GM15510 (cell line): ENCODE results near the gene ZNF664.

Source experiments
- POLR2A ChIP-seq: IDR thresholded peaks from 3 replicates; pipeline ENCODE4 v1.6.1; 2011; ENCODE audit warnings: borderline replicate concordance; ENCODE audit not compliant: insufficient read length; ENCODE audit errors: extremely low read depth

Gene ZNF664

DNA sequence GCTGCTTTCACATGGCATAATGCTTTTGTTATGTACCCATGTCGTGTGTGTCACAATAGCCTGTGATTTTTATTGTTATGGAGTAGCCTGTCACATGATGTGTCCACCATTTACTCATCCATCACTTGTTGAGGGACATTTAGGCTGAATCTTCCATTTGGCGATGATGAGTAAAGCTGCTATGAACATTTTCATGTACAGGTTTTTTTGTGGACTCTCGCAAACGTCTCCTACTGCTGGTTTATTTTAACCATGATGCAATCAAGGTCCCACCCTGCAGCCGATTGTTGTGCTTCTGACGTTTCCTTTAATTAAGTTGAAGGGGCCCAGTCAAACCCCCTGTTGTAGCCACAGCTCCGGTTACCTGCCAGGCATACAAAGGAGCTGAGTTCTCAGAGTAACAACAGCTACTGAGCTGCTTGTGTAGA is 63.2 kb downstream of the ZNF664 start:
- TF ChIP-seq POLR2A: no peak

DNA sequence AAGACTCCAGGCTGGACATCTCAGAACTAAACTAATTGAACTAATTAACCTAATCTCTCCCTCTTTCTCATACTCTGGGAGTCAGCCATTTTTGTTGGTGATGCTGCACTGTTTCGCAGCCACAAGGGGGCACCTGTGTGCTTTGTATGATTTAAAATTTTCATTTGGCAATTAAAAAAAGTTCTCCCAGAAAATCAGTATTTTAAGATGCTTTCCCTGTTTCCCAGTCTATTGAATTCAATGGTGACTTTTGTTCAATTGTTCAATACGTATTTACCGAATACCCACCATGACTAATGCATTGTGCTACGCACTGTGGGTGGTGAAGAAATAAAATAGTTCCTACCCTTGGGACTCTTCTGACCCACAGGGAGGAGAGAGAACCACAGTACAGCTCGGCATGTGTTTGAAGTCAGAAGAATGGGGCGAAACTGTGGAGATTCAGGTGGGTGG is 63.7 kb downstream of the ZNF664 start:
- TF ChIP-seq POLR2A: no peak

DNA sequence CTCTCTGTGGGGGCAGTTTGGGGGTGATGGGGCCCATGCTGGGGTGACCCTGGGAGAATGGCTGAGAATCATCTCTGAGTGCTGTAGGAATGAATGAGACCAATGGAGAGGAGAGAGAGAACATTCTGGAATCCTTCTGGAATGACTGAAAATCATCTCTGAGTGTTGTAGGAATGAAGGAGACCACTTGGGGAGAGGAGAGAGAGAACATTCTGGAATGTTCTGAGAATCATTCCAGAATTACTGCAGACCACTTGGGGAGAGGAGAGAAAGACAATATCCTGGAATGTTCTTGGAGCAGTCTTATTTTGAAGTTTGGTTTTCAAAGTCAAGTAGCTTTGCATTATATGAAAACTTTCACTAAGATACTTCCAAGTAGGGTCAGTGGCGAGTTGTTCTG is 64.3 kb downstream of the ZNF664 start:
- TF ChIP-seq POLR2A: no peak

DNA sequence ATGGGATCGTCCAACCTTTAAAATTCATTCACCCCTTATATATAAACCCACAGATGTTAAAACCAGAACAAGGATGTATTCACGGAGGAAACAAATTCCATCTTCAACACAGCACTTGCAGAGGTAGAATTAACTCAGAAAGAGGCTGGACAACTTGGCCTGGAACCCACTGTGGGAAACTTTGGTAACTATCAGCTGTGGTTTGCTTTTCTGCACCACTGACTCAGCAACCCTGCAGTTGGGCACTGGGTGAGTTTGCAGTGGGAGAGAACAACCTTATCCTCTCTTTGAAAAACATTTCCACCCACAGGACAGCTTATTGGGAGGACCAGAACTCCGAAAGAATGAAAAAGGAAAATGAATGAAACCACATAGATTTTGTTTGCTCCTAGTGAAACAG is 66.3 kb downstream of the ZNF664 start:
- TF ChIP-seq POLR2A: no peak

DNA sequence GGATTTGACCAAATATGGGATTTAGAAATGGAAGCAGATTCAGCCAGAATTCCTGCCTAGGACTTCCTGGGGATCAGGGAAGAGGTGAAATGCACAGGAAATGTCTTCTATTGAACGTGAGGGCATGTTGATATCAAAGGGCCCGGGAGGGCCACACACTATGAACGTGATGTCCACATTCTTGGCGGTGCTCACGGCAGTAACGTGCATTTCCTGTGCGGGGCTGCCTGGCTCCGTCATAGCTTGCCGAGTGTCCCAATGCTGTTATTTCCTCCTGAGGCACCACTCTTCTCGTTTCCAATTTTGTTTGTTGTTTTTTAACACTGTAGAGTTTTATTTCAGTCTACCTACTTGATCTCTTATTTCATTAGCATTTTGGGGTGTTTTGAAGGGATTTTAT is 67.3 kb downstream of the ZNF664 start:
- TF ChIP-seq POLR2A: no peak

DNA sequence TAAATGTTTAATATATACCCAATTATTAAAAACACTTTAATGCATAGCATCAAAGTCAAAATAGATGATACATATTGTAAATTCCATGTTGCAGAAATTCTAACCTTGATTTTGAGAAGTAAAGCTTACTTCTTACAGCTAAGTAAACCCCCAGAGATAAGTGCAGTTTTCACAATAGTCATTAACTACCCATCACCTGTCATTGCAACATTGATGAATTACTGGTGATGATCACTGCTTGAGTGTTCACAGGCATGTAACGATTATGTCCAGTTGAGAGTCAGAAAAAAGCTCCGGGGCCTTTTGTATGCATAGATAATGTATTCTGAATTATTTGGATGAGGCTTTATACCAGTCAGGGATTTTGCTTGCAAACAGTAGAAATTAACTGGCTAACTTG is 67.7 kb downstream of the ZNF664 start:
- no peak for TF ChIP-seq POLR2A

DNA sequence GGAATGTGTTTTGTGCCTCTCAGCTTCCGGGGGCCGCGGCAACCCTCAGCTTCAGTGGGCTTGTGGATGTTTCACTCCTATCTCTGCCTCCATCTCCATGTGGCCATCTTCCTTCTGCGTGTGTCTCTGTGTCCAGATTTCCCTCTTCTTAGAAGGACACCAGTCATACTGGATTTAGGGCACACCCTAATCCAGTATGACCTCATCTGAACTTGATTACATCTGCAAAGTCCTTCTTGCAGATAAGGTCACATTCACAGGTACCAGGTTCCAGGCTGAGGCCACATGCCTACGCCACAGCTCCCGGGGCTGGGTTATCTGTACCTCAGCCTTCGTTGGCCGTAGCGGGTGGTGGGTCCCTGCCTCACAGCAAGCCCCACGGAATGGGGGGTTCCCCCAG is 68.9 kb downstream of the ZNF664 start:
- TF ChIP-seq POLR2A: no peak

DNA sequence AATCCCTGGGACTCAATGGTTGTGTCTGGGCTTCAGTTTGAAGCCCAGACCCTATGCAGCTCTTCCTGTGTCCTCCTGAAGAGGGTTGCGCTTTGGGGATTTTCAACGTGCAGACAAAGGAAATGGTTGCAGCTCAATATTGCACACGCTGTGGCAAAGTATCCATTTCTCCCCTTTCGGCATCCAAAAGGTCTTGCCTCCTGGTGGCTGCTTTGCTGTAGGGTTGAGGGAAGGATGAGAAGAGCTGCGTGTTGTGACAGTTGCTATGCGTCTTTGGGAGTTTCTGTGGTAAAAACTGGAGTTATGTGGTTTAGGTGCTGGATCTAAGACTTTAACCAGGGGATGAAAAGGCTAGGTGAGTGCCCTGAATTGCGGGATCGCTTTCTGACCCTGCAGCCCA is 71.0 kb downstream of the ZNF664 start:
- no peak for TF ChIP-seq POLR2A

DNA sequence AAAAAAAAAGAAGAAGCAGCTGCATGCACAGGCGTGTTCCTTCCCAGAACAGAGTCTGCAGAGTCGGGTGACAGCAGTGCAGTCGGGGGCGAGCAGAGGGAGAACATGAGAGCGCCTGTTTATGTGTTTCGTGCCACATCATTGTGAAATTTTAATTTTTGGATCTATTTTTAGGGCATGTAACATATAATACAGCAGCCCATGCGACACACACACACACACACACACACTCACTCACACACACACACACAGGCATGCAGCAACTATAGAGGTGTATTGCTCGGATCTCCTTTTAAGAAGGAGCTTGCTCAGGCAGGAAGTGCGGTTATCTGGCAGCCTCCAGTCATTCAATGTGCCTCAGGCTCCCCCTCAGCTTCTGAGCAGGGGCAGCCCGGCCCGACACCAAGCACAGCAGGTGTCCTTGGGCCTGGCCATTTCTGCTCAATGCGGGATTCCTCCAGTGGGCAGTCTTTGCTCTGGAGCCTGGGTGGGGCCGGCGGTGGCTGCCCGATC is 71.8 kb downstream of the ZNF664 start:
- no peak for TF ChIP-seq POLR2A

DNA sequence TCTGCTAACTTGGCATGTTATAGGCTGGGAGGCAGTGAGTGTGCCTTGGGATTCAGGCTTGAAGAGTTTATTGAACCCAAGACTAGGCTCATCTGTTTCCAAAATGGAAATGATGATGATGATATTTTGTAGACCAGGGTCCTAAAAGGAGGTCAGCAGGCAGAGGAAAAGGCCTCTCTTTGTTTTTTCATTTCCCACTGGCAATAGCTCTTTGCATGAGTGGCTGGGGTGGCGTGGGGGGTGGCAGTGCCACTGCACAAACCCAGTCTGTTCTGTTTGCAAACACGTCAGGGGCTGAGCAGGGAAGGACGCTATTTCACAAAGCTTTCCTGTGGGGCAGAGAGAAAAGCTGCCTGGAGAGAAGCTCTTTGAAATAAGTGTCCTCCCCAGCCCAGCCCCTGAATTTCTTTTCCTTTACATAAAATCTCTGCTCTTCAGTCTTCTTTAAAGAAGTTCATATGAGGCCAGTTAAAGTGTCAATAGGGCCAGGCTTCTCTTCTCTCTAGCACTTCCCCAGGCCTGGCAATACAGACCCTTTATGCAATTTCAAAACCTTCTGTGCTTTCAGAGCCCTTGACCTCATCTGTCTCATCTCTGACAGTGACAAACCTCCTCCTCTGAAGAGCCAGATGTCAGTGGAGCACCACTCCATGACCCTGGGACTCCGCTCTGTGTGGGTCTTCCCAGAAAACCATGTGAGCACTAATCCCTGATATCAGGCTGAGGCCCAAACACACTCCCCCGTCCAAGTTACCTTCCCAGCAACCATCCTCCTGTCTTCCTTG is 72.8 kb downstream of the ZNF664 start:
- TF ChIP-seq POLR2A: no peak

DNA sequence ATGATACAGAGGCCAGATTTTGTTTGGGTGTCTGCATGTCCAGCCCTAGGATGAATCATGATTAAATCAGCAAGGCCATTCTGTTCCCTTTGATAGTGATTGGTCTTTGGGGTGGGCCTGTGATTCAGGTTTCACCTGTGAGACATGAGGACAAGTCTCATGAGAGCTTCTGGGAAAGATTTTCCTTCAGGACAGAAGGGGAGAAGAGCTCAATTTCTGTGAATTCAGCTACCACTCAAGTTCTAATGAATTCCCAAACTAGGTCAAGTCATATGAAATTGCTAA is 73.4 kb downstream of the ZNF664 start:
- TF ChIP-seq POLR2A: no peak

DNA sequence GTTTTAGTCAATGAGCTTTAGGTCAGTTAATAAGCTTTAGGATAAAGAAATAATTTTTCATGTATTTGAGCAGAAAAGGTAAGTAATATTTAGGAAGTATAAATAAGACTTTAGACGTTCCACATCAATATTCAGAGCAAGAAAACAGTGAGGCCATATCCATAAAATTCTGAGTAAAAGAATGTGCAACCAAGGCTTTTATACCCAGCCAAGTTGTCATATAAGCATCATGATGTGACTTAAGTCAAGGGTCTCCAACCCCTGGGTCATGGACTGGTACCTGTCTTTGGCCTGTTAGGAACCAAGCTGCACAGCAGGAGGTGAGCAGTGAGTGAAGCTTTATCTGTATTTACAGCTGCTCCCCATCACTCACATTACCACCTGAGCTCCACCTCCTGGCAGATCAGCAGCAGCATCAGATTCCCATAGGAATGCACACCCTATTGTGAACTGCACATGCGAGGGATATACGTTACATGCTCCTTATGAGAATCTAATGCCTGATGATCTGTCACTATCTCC is 74.1 kb downstream of the ZNF664 start:
- no peak for TF ChIP-seq POLR2A

DNA sequence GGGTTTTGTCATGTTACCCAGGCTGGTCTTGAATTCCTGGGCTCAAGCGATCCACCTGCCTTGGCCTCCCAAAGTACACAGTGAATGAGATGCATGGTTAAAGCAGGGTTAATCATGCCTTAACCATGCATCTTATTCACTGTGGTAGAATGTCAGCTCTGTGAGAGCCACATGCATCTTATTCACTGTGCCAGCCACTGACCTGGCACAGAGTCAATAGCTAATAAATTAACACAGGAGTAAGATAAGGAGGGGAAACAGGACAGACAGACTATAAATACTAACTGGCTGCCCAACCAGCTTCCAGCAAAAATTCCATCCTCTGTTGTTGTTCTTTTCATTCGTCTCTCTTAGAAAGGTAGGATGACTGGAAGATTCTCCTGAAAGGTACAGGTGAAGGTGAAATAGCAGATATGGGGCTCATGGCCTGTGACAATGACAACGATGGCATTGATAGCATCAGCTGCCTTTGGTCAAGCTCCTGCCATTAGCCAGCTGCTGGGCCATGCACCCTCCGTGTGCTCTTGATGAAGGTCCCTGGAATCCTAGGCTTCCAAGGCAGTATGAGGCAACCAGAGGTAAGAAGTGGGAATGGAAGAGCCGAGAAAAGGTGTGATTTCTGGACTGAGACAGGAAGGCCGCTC is 76.6 kb downstream of the ZNF664 start:
- TF ChIP-seq POLR2A: no peak

DNA sequence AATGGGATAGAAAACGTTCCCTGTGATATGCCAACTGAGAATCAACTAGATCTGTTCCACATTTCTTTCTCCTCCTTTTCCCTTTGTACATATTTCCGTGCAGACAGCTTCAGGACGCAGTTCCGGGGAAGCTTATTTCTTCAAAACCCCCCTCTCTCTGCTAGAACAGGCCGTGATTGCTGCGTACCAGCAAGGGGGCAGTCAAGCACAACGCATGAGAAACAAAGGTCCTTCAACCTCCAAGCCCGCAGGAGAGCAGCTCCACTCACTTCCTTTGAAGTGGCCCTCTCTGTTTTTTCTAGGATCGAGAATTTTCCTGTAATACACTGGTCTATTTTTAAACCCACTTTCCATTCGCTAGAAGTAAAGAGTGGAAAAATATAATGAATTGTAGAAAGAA is 80.8 kb downstream of the ZNF664 start:
- no peak for TF ChIP-seq POLR2A

DNA sequence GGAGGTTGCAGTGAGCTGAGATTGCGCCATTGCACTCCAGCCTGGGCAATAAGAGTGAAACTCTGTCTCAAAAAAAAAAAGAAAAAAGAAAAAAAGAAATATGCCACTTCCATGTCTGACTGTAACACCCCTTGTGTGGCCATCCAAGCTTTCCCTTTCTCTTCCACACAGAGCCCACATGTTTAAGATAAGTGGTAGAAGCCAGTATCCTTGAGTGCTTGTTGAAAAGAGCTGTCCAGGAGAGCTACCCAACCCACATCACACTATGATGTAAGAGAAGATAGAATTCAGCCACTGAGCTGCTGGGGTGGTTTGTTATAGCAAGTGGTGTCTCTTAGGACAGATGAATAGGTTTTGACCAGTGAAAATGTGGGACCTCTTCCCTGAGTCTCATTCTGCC is 82.1 kb downstream of the ZNF664 start:
- no peak for TF ChIP-seq POLR2A

DNA sequence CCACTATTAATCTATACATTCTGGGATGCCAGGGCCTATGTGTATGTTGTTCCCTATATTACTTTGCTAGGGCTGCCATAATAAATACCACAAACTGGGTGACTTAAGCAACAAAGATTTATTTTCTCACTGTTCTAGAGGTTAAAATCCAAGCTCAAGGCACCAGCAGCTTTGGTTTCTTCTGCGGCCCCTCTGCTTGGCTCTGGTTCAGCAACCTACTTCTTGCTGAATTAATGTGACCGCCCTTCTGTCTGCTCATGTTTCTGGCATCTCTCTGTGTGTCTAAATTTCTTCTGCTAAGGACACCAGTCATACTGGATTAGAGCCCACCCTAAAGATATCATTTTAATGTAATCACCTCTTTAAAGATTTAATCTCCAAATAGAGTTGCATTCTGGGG is 84.7 kb downstream of the ZNF664 start:
- no peak for TF ChIP-seq POLR2A
